IMR-90 (cell line): ENCODE data around the gene GPR107. TPM values are rescaled to one million over a fixed set of nuclear protein-coding genes. Genes with fewer than 3 reads are reported as not detected.
A peak's percentile ranks its signal among the peaks of the same experiment; 100 is the strongest.

Source experiments
- ATAC-seq: fragments of 200-7000 bp; cut with Tn5 transposase; 2 replicates; pipeline ENCODE4 v1.9.1; 2020; ENCODE audit warnings: low read depth, mild to moderate bottlenecking, moderate library complexity
- BruUV-seq: library from RNA; stranded (reverse); fragments of 400-500 nt; replicated peaks from 2 replicates; lab custom pipeline; 2021; lab: Mats Ljungman, UMichigan
- CTCF ChIA-PET: fragments of 300-600 bp; formaldehyde crosslinking; extraction: SDS; loops from one replicate; lab custom pipeline; 2021; ENCODE audit warnings: antibody characterized with exemption; lab: Yijun Ruan, JAX
- POLR2A ChIA-PET: fragments of 300-600 bp; sonication (Branson Sonifier 250); formaldehyde crosslinking; loops from one replicate; lab custom pipeline; 2022; ENCODE audit warnings: antibody characterized with exemption; ENCODE audit not compliant: unreplicated experiment; lab: Charles Lee
- DNase-seq: peaks from one replicate; pipeline ENCODE4 v3.0.0; 2013
- H2AFZ ChIP-seq: replicated peaks from 2 replicates; pipeline ENCODE3; 2013; ENCODE audit warnings: low read length, mild to moderate bottlenecking; ENCODE audit not compliant: poor library complexity
- H2AK5ac ChIP-seq: 2 replicates; pipeline ENCODE4 v1.6.1; 2013; ENCODE audit warnings: low read depth, low read length, inconsistent platforms
- H2AK9ac ChIP-seq: replicated peaks from 2 replicates; pipeline ENCODE3; 2013; ENCODE audit warnings: mild to moderate bottlenecking, low read depth, low read length, moderate library complexity; ENCODE audit not compliant: poor library complexity
- H2BK120ac ChIP-seq: 2 replicates; pipeline ENCODE4 v1.6.1; 2013; ENCODE audit warnings: low read depth, low read length, inconsistent platforms
- H2BK15ac ChIP-seq: 3 replicates; pipeline ENCODE4 v1.6.1; 2013; ENCODE audit warnings: low read depth, low read length, inconsistent platforms
- H2BK20ac ChIP-seq: 2 replicates; pipeline ENCODE4 v1.6.1; 2013; ENCODE audit warnings: low read depth, mild to moderate bottlenecking, inconsistent platforms, low read length, moderate library complexity
- H2BK5ac ChIP-seq: 2 replicates; pipeline ENCODE4 v1.6.1; 2013; ENCODE audit warnings: mild to moderate bottlenecking, low read depth, low read length, inconsistent platforms; ENCODE audit not compliant: poor library complexity, severe bottlenecking
- H3K14ac ChIP-seq: replicated peaks from 2 replicates; pipeline ENCODE4 v1.6.1; 2013; ENCODE audit warnings: low read depth, low read length, inconsistent platforms
- H3K18ac ChIP-seq: 2 replicates; pipeline ENCODE4 v1.6.1; 2013; ENCODE audit warnings: low read depth, low read length, control low read depth
- H3K23ac ChIP-seq: 2 replicates; pipeline ENCODE4 v1.6.1; 2013; ENCODE audit warnings: low read depth, low read length, inconsistent platforms
- H3K27ac ChIP-seq: 2 replicates; pipeline ENCODE4 v1.5.1; 2013; ENCODE audit warnings: mild to moderate bottlenecking, control low read depth, low read length; ENCODE audit not compliant: insufficient read depth
- H3K27me3 ChIP-seq: 2 replicates; pipeline ENCODE4 v1.6.1; 2013; ENCODE audit warnings: low read length; ENCODE audit not compliant: control insufficient read depth, insufficient read depth
- H3K36me3 ChIP-seq: 2 replicates; pipeline ENCODE4 v1.6.1; 2013; ENCODE audit warnings: low read length, mixed read lengths; ENCODE audit not compliant: control insufficient read depth, insufficient read depth
- H3K4ac ChIP-seq: 2 replicates; pipeline ENCODE4 v1.6.1; 2013; ENCODE audit warnings: low read depth, low read length, inconsistent platforms
- H3K4me1 ChIP-seq: 2 replicates; pipeline ENCODE4 v1.6.1; 2013; ENCODE audit warnings: low read length, mixed read lengths; ENCODE audit not compliant: control insufficient read depth, insufficient read depth
- H3K4me2 ChIP-seq: 2 replicates; pipeline ENCODE4 v1.6.1; 2013; ENCODE audit warnings: low read depth, mild to moderate bottlenecking, control low read depth, low read length, moderate library complexity
- H3K4me3 ChIP-seq: 2 replicates; pipeline ENCODE4 v1.5.1; 2013; ENCODE audit warnings: low read depth, mild to moderate bottlenecking, control low read depth, low read length, moderate library complexity; ENCODE audit not compliant: insufficient read depth
- H3K56ac ChIP-seq: 2 replicates; pipeline ENCODE4 v1.6.1; 2013; ENCODE audit warnings: low read length, inconsistent platforms; ENCODE audit not compliant: insufficient read depth; ENCODE audit errors: extremely low read depth
- H3K79me1 ChIP-seq, 2 experiments: 2 replicates each; pipeline ENCODE4 v1.6.1; 2013; ENCODE audit warnings: low read length in 2 of 2, inconsistent platforms in 1 of 2, low read depth in 1 of 2
- H3K9ac ChIP-seq: 2 replicates; pipeline ENCODE4 v1.6.1; 2013; ENCODE audit warnings: low read depth, low read length, control low read depth
- H3K9me1 ChIP-seq: 2 replicates; pipeline ENCODE4 v1.6.1; 2013; ENCODE audit warnings: low read length, inconsistent platforms; ENCODE audit not compliant: insufficient read depth
- H3K9me3 ChIP-seq: 2 replicates; pipeline ENCODE4 v1.6.1; 2013; ENCODE audit warnings: low read length; ENCODE audit not compliant: control insufficient read depth, insufficient read depth
- H4K20me1 ChIP-seq: 2 replicates; pipeline ENCODE4 v1.6.1; 2013; ENCODE audit warnings: low read length, inconsistent platforms; ENCODE audit not compliant: insufficient read depth
- H4K5ac ChIP-seq: 2 replicates; pipeline ENCODE4 v1.6.1; 2013; ENCODE audit warnings: mild to moderate bottlenecking, low read depth, low read length, control low read depth
- H4K8ac ChIP-seq, 2 experiments: 2 replicates each; pipeline ENCODE4 v1.6.1; 2013; ENCODE audit warnings: low read depth in 2 of 2, low read length in 2 of 2, control low read depth in 1 of 2, inconsistent platforms in 1 of 2
- H4K91ac ChIP-seq: 2 replicates; pipeline ENCODE4 v1.6.1; 2013; ENCODE audit warnings: low read depth, low read length, inconsistent platforms; ENCODE audit not compliant: insufficient read depth
- BHLHE40 ChIP-seq: fragments of 150-350 bp; IDR thresholded peaks from 2 replicates; pipeline ENCODE4 v1.6.1; 2016; ENCODE audit warnings: mild to moderate bottlenecking, low read depth, low read length
- CEBPB ChIP-seq: IDR thresholded peaks from 2 replicates; pipeline ENCODE4 v1.6.1; 2012; ENCODE audit warnings: low read depth, low read length, improper control_type of control experiment
- CHD1 ChIP-seq: IDR thresholded peaks from 2 replicates; pipeline ENCODE4 v1.6.1; 2012; ENCODE audit warnings: low read depth, low read length, improper control_type of control experiment
- CTCF ChIP-seq: conservative IDR thresholded peaks from 2 replicates; pipeline ENCODE4 v1.5.1; 2012; ENCODE audit warnings: mild to moderate bottlenecking, low read depth, low read length, improper control_type of control experiment
- FOS ChIP-seq: fragments of 150-350 bp; IDR thresholded peaks from 2 replicates; pipeline ENCODE4 v1.6.1; 2016; ENCODE audit warnings: low read depth, low read length
- MAFK ChIP-seq: IDR thresholded peaks from 2 replicates; pipeline ENCODE4 v1.6.1; 2012; ENCODE audit warnings: low read depth, low read length, improper control_type of control experiment
- MAZ ChIP-seq: IDR thresholded peaks from 2 replicates; pipeline ENCODE4 v1.6.1; 2012; ENCODE audit warnings: low read depth, mild to moderate bottlenecking, low read length, improper control_type of control experiment, moderate library complexity, borderline replicate concordance
- RAD21 ChIP-seq: IDR thresholded peaks from 2 replicates; pipeline ENCODE4 v1.6.1; 2012; ENCODE audit warnings: low read length, improper control_type of control experiment
- RCOR1 ChIP-seq: IDR thresholded peaks from 2 replicates; pipeline ENCODE4 v1.6.1; 2012; ENCODE audit warnings: mild to moderate bottlenecking, low read length, improper control_type of control experiment; ENCODE audit not compliant: insufficient replicate concordance
- RFX5 ChIP-seq: IDR thresholded peaks from 2 replicates; pipeline ENCODE4 v1.8.0; 2012; ENCODE audit warnings: low read depth, mild to moderate bottlenecking, low read length, moderate library complexity
- USF2 ChIP-seq: fragments of 150-350 bp; IDR thresholded peaks from 2 replicates; pipeline ENCODE4 v1.6.1; 2017; ENCODE audit warnings: mild to moderate bottlenecking, antibody characterized with exemption, low read length, low read depth
- WGBS, 2 experiments: methylation state at CpG; one replicate each; pipeline versions ENCODE4 v1.1.5 to v1.1.7; 2013; ENCODE audit warnings: missing lambda C conversion rate in 2 of 2; ENCODE audit not compliant: insufficient read length in 1 of 2; ENCODE audit errors: extremely low coverage in 2 of 2; 5-methylcytosine and 5-hydroxymethylcytosine counted together
- dilution Hi-C: fragments of 300-500 bp; cut with HindIII; formaldehyde crosslinking; loops from one replicate; pipeline ENCODE4 v1.14.3; 2018; ENCODE audit warnings: low sequenced_read_pairs; ENCODE audit not compliant: unreplicated experiment
- in situ Hi-C: fragments of 300-500 bp; cut with MboI; formaldehyde crosslinking; loops from 3 replicates; pipeline ENCODE4 v1.14.3; 2019; ENCODE audit warnings: low sequenced_read_pairs, inconsistent platforms, mixed read lengths
- intact Hi-C: fragments of 100-400 bp; cut with micrococcal nuclease; formaldehyde crosslinking; loops from 2 replicates; pipeline ENCODE4 v1.10.0; 2022
- polyA plus RNA-seq, 3 experiments: library from polyadenylated mRNA; depleted of rRNA; stranded (reverse); fragments of >200 nt; gene quantifications; 2 replicates each; pipeline ENCODE4 v1.2.3, GENCODE V29; 2012; ENCODE audit warnings: low replicate concordance in 1 of 3
- total RNA-seq: library from RNA; depleted of rRNA; stranded (reverse); fragments of >200 nt; gene quantifications from 2 replicates; pipeline ENCODE4 v1.2.3, GENCODE V29; 2012

The GPR107 gene
- total and polyA plus RNA-seq, 2 of the 4 experiments (the other 2 are of a cell fraction) = 16.7 to 21.6 TPM

GRCh38 chr9:130149654-130150286 lies 96.1 kb downstream of the GPR107 start:
- H3K36me3 ChIP-seq = no peaks in the 10 kb centered on the region
- no peak overlapping the region for H3K4ac ChIP-seq
- no peak overlapping the region for H3K27ac ChIP-seq
- in situ Hi-C loops (no loop called here), dilution Hi-C loops (no loop called here), intact Hi-C loops (no loop called here)
- peak overlapping the region; percentile 68 for H2AK5ac ChIP-seq
- H2BK120ac ChIP-seq = no peak overlapping the region
- no peak overlapping the region for H3K9ac ChIP-seq
- H3K9me3 ChIP-seq = no peaks in the 10 kb centered on the region
- H2BK5ac ChIP-seq = no peak overlapping the region
- 0 out of 2 replicates have a peak overlapping the region, but pooled peaks have one; percentile 3 for H3K14ac ChIP-seq
- H3K79me1 ChIP-seq = no peaks in the 10 kb centered on the region
- peaks cover 5% of the 10 kb centered on the region; the same call in 1 of the 2 replicates for H3K4me1 ChIP-seq
- no peak overlapping the region for H3K4me3 ChIP-seq
- CTCF ChIA-PET = no interaction called here
- H3K23ac ChIP-seq = no peak overlapping the region
- H4K5ac ChIP-seq = no peak overlapping the region
- TF ChIP-seq RCOR1 = no peak
- TF ChIP-seq RAD21 = no peak
- TF ChIP-seq USF2 = no peak
- TF ChIP-seq FOS = no peak
- TF ChIP-seq RFX5 = no peak
- no peak for TF ChIP-seq MAFK
- TF ChIP-seq CTCF = no peak
- TF ChIP-seq CHD1 = no peak
- TF ChIP-seq CEBPB = no peak
- TF ChIP-seq BHLHE40 = no peak
- no peak for TF ChIP-seq MAZ
- POLR2A ChIA-PET = no interaction called here
- no peaks in the 10 kb centered on the region for H3K27me3 ChIP-seq
- no TSS peak for BruUV-seq
- 0 out of 2 replicates have a peak, but pooled peaks cover 5% of the 10 kb centered on the region for H3K9me1 ChIP-seq
- no peak overlapping the region for H2AFZ ChIP-seq
- no peak overlapping the region for H4K91ac ChIP-seq
- no peak overlapping the region for H3K56ac ChIP-seq
- H2BK15ac ChIP-seq = no peak overlapping the region
- no peak overlapping the region for H3K4me2 ChIP-seq
- H4K8ac ChIP-seq = no peak overlapping the region
- 100% methylated on average over 4 of the region's 5 CpGs; no CpG with 5 or more reads in 1 of the 2 experiments for WGBS, 2 experiments
- no peak overlapping the region for H2BK20ac ChIP-seq
- no peaks in the 10 kb centered on the region for H4K20me1 ChIP-seq
- peak overlapping the region; percentile 44 for H2AK9ac ChIP-seq
- ATAC-seq (no peak), DNase-seq (no peak)
- no peak overlapping the region for H3K18ac ChIP-seq
